ENCODE results near the gene XIRP2.

Gene XIRP2

GRCh38 chr2:167015806-167016205 lies 127.5 kb downstream of the XIRP2 start:
- no CpG with 5 or more reads among the region's 3 CpGs for WGBS, 2 donors (ENCODE audit: extremely low coverage in 2 of 2, insufficient read length in 2 of 2, insufficient replicate concordance in 1 of 2)
- Histone ChIP-seq H3K4me2 (ENCODE audit: insufficient read depth, low read length, poor library complexity, severe bottlenecking) (no peak overlapping the region), H4K8ac (ENCODE audit: low read depth, low read length) (no peak overlapping the region), H2AK5ac (ENCODE audit: low read depth, low read length) (no peak overlapping the region), H3K4me3 (ENCODE audit: low read length in 2 of 2) (no peak overlapping the region), H3K27ac (replicated peaks; ENCODE audit: low read length) (no peak overlapping the region), H2BK120ac (ENCODE audit: low read depth, low read length) (no peak overlapping the region), H2AFZ (ENCODE audit: low read length) (no peak overlapping the region), H3K4me1 (ENCODE audit: control insufficient read depth in 2 of 2, insufficient read depth in 1 of 2, low read depth in 1 of 2, low read length in 2 of 2) (no peaks in the 10 kb centered on the region), H2BK12ac (ENCODE audit: low read length) (no peak overlapping the region), H3K27me3 (ENCODE audit: control insufficient read depth in 3 of 3, insufficient read depth in 3 of 3, low read depth in 1 of 3, low read length in 3 of 3) (no peaks in the 10 kb centered on the region), H3K23ac (ENCODE audit: low read depth, low read length, poor library complexity) (no peak overlapping the region), H3K79me1 (ENCODE audit: low read depth, low read length) (no peaks in the 10 kb centered on the region), H2BK5ac (ENCODE audit: low read length) (no peak overlapping the region), H3K36me3 (replicated peaks in 1 of 2; ENCODE audit: control insufficient read depth in 2 of 2, insufficient read depth in 2 of 2, low read length in 2 of 2) (no peaks in the 10 kb centered on the region), H2BK15ac (ENCODE audit: low read length) (no peak overlapping the region), H3K14ac (ENCODE audit: low read length) (no peak overlapping the region), H3K4ac (ENCODE audit: low read length) (no peak overlapping the region), H3K9me3 (replicated peaks in 1 of 2; ENCODE audit: control insufficient read depth in 2 of 2, insufficient read depth in 1 of 2, low read depth in 1 of 2, low read length in 2 of 2) (no peaks in the 10 kb centered on the region), H4K91ac (ENCODE audit: low read depth, low read length, poor library complexity) (no peak overlapping the region), H3K18ac (ENCODE audit: low read length) (no peak overlapping the region), H3K9ac (ENCODE audit: low read depth, low read length, poor library complexity) (no peak overlapping the region)
- no peak for DNase-seq (ENCODE audit: low spot score)

GRCh38 chr2:167017021-167017420 lies 128.7 kb downstream of the XIRP2 start:
- no peaks in the 10 kb centered on the region for H3K27me3 ChIP-seq (ENCODE audit: control insufficient read depth in 3 of 3, insufficient read depth in 3 of 3, low read depth in 1 of 3, low read length in 3 of 3)
- H3K4ac ChIP-seq (ENCODE audit: low read length), result no peak overlapping the region
- no peak overlapping the region for H3K4me3 ChIP-seq (ENCODE audit: low read length in 2 of 2)
- no peaks in the 10 kb centered on the region for H3K9me3 ChIP-seq (replicated peaks in 1 of 2; ENCODE audit: control insufficient read depth in 2 of 2, insufficient read depth in 1 of 2, low read depth in 1 of 2, low read length in 2 of 2)
- no peak overlapping the region for H2BK15ac ChIP-seq (ENCODE audit: low read length)
- H3K18ac ChIP-seq (ENCODE audit: low read length), result no peak overlapping the region
- no CpG with 5 or more reads among the region's 1 CpG for WGBS, 2 donors (ENCODE audit: extremely low coverage in 2 of 2, insufficient read length in 2 of 2, insufficient replicate concordance in 1 of 2)
- no peak overlapping the region for H2AFZ ChIP-seq (ENCODE audit: low read length)
- H3K36me3 ChIP-seq (replicated peaks in 1 of 2; ENCODE audit: control insufficient read depth in 2 of 2, insufficient read depth in 2 of 2, low read length in 2 of 2), result no peaks in the 10 kb centered on the region
- no peak overlapping the region for H2BK5ac ChIP-seq (ENCODE audit: low read length)
- no peak overlapping the region for H3K27ac ChIP-seq (replicated peaks; ENCODE audit: low read length)
- H3K4me2 ChIP-seq (ENCODE audit: insufficient read depth, low read length, poor library complexity, severe bottlenecking), result no peak overlapping the region
- H3K79me1 ChIP-seq (ENCODE audit: low read depth, low read length), result no peaks in the 10 kb centered on the region
- H3K9ac ChIP-seq (ENCODE audit: low read depth, low read length, poor library complexity), result no peak overlapping the region
- no peak overlapping the region for H2AK5ac ChIP-seq (ENCODE audit: low read depth, low read length)
- H3K23ac ChIP-seq (ENCODE audit: low read depth, low read length, poor library complexity), result no peak overlapping the region
- H3K14ac ChIP-seq (ENCODE audit: low read length), result no peak overlapping the region
- no peaks in the 10 kb centered on the region for H3K4me1 ChIP-seq (ENCODE audit: control insufficient read depth in 2 of 2, insufficient read depth in 1 of 2, low read depth in 1 of 2, low read length in 2 of 2)
- DNase-seq (ENCODE audit: low spot score), result no peak
- no peak overlapping the region for H4K91ac ChIP-seq (ENCODE audit: low read depth, low read length, poor library complexity)
- no peak overlapping the region for H4K8ac ChIP-seq (ENCODE audit: low read depth, low read length)
- H2BK120ac ChIP-seq (ENCODE audit: low read depth, low read length), result no peak overlapping the region
- no peak overlapping the region for H2BK12ac ChIP-seq (ENCODE audit: low read length)

GRCh38 chr2:167018590-167018989 lies 130.3 kb downstream of the XIRP2 start:
- no CpG with 5 or more reads among the region's 2 CpGs for WGBS, 2 donors (ENCODE audit: extremely low coverage in 2 of 2, insufficient read length in 2 of 2, insufficient replicate concordance in 1 of 2)
- Histone ChIP-seq H3K4me1 (ENCODE audit: control insufficient read depth in 2 of 2, insufficient read depth in 1 of 2, low read depth in 1 of 2, low read length in 2 of 2) (no peaks in the 10 kb centered on the region), H3K36me3 (replicated peaks in 1 of 2; ENCODE audit: control insufficient read depth in 2 of 2, insufficient read depth in 2 of 2, low read length in 2 of 2) (no peaks in the 10 kb centered on the region), H3K23ac (ENCODE audit: low read depth, low read length, poor library complexity) (no peak overlapping the region), H3K18ac (ENCODE audit: low read length) (no peak overlapping the region), H2AFZ (ENCODE audit: low read length) (no peak overlapping the region), H4K8ac (ENCODE audit: low read depth, low read length) (no peak overlapping the region), H2BK12ac (ENCODE audit: low read length) (no peak overlapping the region), H3K4me3 (ENCODE audit: low read length in 2 of 2) (no peak overlapping the region), H3K27ac (replicated peaks; ENCODE audit: low read length) (no peak overlapping the region), H3K4me2 (ENCODE audit: insufficient read depth, low read length, poor library complexity, severe bottlenecking) (no peak overlapping the region), H4K91ac (ENCODE audit: low read depth, low read length, poor library complexity) (no peak overlapping the region), H3K9me3 (replicated peaks in 1 of 2; ENCODE audit: control insufficient read depth in 2 of 2, insufficient read depth in 1 of 2, low read depth in 1 of 2, low read length in 2 of 2) (no peaks in the 10 kb centered on the region), H2BK5ac (ENCODE audit: low read length) (no peak overlapping the region), H3K9ac (ENCODE audit: low read depth, low read length, poor library complexity) (no peak overlapping the region), H2BK15ac (ENCODE audit: low read length) (no peak overlapping the region), H3K79me1 (ENCODE audit: low read depth, low read length) (no peaks in the 10 kb centered on the region), H3K27me3 (ENCODE audit: control insufficient read depth in 3 of 3, insufficient read depth in 3 of 3, low read depth in 1 of 3, low read length in 3 of 3) (no peaks in the 10 kb centered on the region), H2AK5ac (ENCODE audit: low read depth, low read length) (no peak overlapping the region), H3K4ac (ENCODE audit: low read length) (no peak overlapping the region), H2BK120ac (ENCODE audit: low read depth, low read length) (no peak overlapping the region), H3K14ac (ENCODE audit: low read length) (no peak overlapping the region)
- DNase-seq (ENCODE audit: low spot score), result no peak

- no peak overlapping the region for H2BK120ac ChIP-seq (ENCODE audit: low read depth, low read length)
- no peak for DNase-seq (ENCODE audit: low spot score)
- no peak overlapping the region for H3K4me2 ChIP-seq (ENCODE audit: insufficient read depth, low read length, poor library complexity, severe bottlenecking)
- no peak overlapping the region for H2AFZ ChIP-seq (ENCODE audit: low read length)
- no peak overlapping the region for H3K9ac ChIP-seq (ENCODE audit: low read depth, low read length, poor library complexity)
- H3K23ac ChIP-seq (ENCODE audit: low read depth, low read length, poor library complexity), result no peak overlapping the region
- H3K14ac ChIP-seq (ENCODE audit: low read length), result no peak overlapping the region
- no peak overlapping the region for H2BK12ac ChIP-seq (ENCODE audit: low read length)
- H2BK5ac ChIP-seq (ENCODE audit: low read length), result no peak overlapping the region
- H4K91ac ChIP-seq (ENCODE audit: low read depth, low read length, poor library complexity), result no peak overlapping the region
- no peak overlapping the region for H3K4ac ChIP-seq (ENCODE audit: low read length)
- H4K8ac ChIP-seq (ENCODE audit: low read depth, low read length), result no peak overlapping the region
- H2AK5ac ChIP-seq (ENCODE audit: low read depth, low read length), result no peak overlapping the region
- no peaks in the 10 kb centered on the region for H3K79me1 ChIP-seq (ENCODE audit: low read depth, low read length)
- H3K4me3 ChIP-seq (ENCODE audit: low read length in 2 of 2), result no peak overlapping the region
- no peaks in the 10 kb centered on the region for H3K4me1 ChIP-seq (ENCODE audit: control insufficient read depth in 2 of 2, insufficient read depth in 1 of 2, low read depth in 1 of 2, low read length in 2 of 2)
- no peaks in the 10 kb centered on the region for H3K36me3 ChIP-seq (replicated peaks in 1 of 2; ENCODE audit: control insufficient read depth in 2 of 2, insufficient read depth in 2 of 2, low read length in 2 of 2)
- no peaks in the 10 kb centered on the region for H3K27me3 ChIP-seq (ENCODE audit: control insufficient read depth in 3 of 3, insufficient read depth in 3 of 3, low read depth in 1 of 3, low read length in 3 of 3)
- WGBS, 2 donors (ENCODE audit: extremely low coverage in 2 of 2, insufficient read length in 2 of 2, insufficient replicate concordance in 1 of 2), result no CpG with 5 or more reads among the region's 4 CpGs
- H3K9me3 ChIP-seq (replicated peaks in 1 of 2; ENCODE audit: control insufficient read depth in 2 of 2, insufficient read depth in 1 of 2, low read depth in 1 of 2, low read length in 2 of 2), result no peaks in the 10 kb centered on the region
- H3K18ac ChIP-seq (ENCODE audit: low read length), result no peak overlapping the region
- H2BK15ac ChIP-seq (ENCODE audit: low read length), result no peak overlapping the region
- no peak overlapping the region for H3K27ac ChIP-seq (replicated peaks; ENCODE audit: low read length)
Observed at GRCh38 chr2:167028503-167028902, 140.2 kb downstream of the XIRP2 start.

Data from neuronal stem cell (in vitro differentiated cells).